T-helper 22 cell (primary cell): ENCODE data around the gene ETV3L.

Source experiments
- DNase-seq: peaks from one replicate; pipeline ENCODE4 v3.0.0-alpha.2; 2020; ENCODE audit warnings: low read depth

ETV3L gene

GRCh38 chr1:157132111-157132510, 32.5 kb upstream of the ETV3L start:
- DNase-seq: no peak

GRCh38 chr1:157131281-157131680, 31.7 kb upstream of the ETV3L start:
- no peak for DNase-seq

GRCh38 chr1:157124855-157125254, 25.2 kb upstream of the ETV3L start:
- DNase-seq: no peak

- DNase-seq: no peak
Measured at GRCh38 chr1:157119448-157119847, 19.8 kb upstream of the ETV3L start.

- DNase-seq: no peak
Measured at GRCh38 chr1:157119008-157119407, 19.4 kb upstream of the ETV3L start.

- DNase-seq: no peak
Measured at GRCh38 chr1:157117527-157118057, 18.0 kb upstream of the ETV3L start.

GRCh38 chr1:157116737-157117103, 17.1 kb upstream of the ETV3L start:
- DNase-seq: no peak

GRCh38 chr1:157115851-157116736, 16.5 kb upstream of the ETV3L start:
- no peak for DNase-seq

GRCh38 chr1:157115429-157115838, 15.8 kb upstream of the ETV3L start:
- no peak for DNase-seq

GRCh38 chr1:157114183-157115121, 14.8 kb upstream of the ETV3L start:
- no peak for DNase-seq

- DNase-seq: no peak
Measured at GRCh38 chr1:157113631-157114030, 14.0 kb upstream of the ETV3L start.

GRCh38 chr1:157113106-157113505, 13.5 kb upstream of the ETV3L start:
- DNase-seq: no peak

- DNase-seq: no peak
Measured at GRCh38 chr1:157112186-157112867, 12.7 kb upstream of the ETV3L start.

- no peak for DNase-seq
Measured at GRCh38 chr1:157111396-157112165, 12.0 kb upstream of the ETV3L start.

- DNase-seq: no peak
Measured at GRCh38 chr1:157110686-157111085, 11.1 kb upstream of the ETV3L start.

- no peak for DNase-seq
Measured at GRCh38 chr1:157110003-157110402, 10.4 kb upstream of the ETV3L start.

GRCh38 chr1:157108448-157108847, 8.8 kb upstream of the ETV3L start:
- no peak for DNase-seq

- no peak for DNase-seq
Measured at GRCh38 chr1:157107702-157108101, 8.1 kb upstream of the ETV3L start.

GRCh38 chr1:157106813-157107189, 7.2 kb upstream of the ETV3L start:
- DNase-seq: no peak

- no peak for DNase-seq
Measured at GRCh38 chr1:157105988-157106812, 6.6 kb upstream of the ETV3L start.
